Cardiac muscle cell (in vitro differentiated cells and primary cell): ENCODE results near the gene SPTLC2. TPM values are rescaled to one million over a fixed set of nuclear protein-coding genes. Genes with fewer than 3 reads are reported as not detected.
A peak's percentile ranks its signal among the peaks of the same experiment; 100 is the strongest.

ENCODE experiments used
- DNase-seq, 2 donors: peaks; one replicate each; pipeline versions ENCODE4 v3.0.0 to v3.0.0-alpha.2; 2010 to 2017; ENCODE audit warnings: low read depth in 1 of 2, low spot score in 1 of 2
- H3K27ac ChIP-seq: fragments of 200-600 bp; sonication (generic); 2 replicates; pipeline ENCODE4 v1.5.1; 2016
- H3K27me3 ChIP-seq: fragments of 200-600 bp; sonication (generic); 2 replicates; pipeline ENCODE4 v1.6.0; 2016; ENCODE audit warnings: control low read depth
- H3K36me3 ChIP-seq: fragments of 200-600 bp; sonication (generic); 2 replicates; pipeline ENCODE4 v1.5.1; 2016; ENCODE audit warnings: control low read depth
- H3K4me1 ChIP-seq: fragments of 200-600 bp; sonication (generic); 2 replicates; pipeline ENCODE4 v1.8.1; 2017; ENCODE audit warnings: low read depth, mild to moderate bottlenecking, mixed run types
- H3K4me3 ChIP-seq: fragments of 200-600 bp; sonication (generic); 2 replicates; pipeline ENCODE4 v1.5.1; 2016; ENCODE audit warnings: mild to moderate bottlenecking
- H3K9me3 ChIP-seq: fragments of 200-600 bp; sonication (generic); 2 replicates; pipeline ENCODE4 v1.5.1; 2017; ENCODE audit warnings: low read depth, mild to moderate bottlenecking, control low read depth
- polyA plus RNA-seq: library from polyadenylated mRNA; unstranded; fragments of >200 nt; fragmentation: Nextera tagmentation; extraction: Ambion mirVana; gene quantifications from 2 replicates; pipeline ENCODE4 v1.2.1, GENCODE V29; 2016
- total RNA-seq: library from RNA; depleted of rRNA; stranded (reverse); fragments of >200 nt; gene quantifications from 2 replicates; pipeline ENCODE4 v1.2.3, GENCODE V29; 2016
- TF ChIP-seq, protein P1 (sequence below): IDR thresholded peaks from 2 replicates; pipeline ENCODE4 v1.5.1; 2012; ENCODE audit warnings: low read depth, mild to moderate bottlenecking, low read length

The SPTLC2 gene
- total and polyA plus RNA-seq, 2 experiments from 2014 or later: 13.9 to 14.4 TPM

DNA sequence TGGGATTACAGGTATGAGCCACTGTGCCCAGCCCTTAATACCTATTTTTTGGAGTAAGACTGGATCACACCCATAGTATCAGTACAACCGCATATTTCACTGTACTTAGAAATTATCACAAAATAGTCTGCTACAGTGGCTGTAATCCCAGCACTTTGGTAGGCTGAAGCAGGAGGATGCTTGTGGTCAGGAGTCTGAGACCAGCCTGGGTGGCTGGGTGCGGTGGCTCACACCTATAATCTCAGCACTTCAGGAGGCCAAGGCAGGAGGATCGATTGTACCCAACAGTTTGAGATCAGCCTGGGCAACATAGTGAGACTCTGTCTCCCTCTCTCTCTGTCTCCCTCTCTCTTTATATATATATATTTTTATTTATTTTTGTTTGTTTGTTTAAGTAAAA lies 5.9 kb downstream of the SPTLC2 start:
- Histone ChIP-seq H3K9me3 (no peaks in the 10 kb centered on the region), H3K36me3 (no peaks in the 10 kb centered on the region), H3K27me3 (no peaks in the 10 kb centered on the region), H3K4me1 (peaks cover 12% of the 10 kb centered on the region), H3K4me3 (no peak overlapping the region), H3K27ac (no peak overlapping the region)
- TF ChIP-seq, protein P1, sequence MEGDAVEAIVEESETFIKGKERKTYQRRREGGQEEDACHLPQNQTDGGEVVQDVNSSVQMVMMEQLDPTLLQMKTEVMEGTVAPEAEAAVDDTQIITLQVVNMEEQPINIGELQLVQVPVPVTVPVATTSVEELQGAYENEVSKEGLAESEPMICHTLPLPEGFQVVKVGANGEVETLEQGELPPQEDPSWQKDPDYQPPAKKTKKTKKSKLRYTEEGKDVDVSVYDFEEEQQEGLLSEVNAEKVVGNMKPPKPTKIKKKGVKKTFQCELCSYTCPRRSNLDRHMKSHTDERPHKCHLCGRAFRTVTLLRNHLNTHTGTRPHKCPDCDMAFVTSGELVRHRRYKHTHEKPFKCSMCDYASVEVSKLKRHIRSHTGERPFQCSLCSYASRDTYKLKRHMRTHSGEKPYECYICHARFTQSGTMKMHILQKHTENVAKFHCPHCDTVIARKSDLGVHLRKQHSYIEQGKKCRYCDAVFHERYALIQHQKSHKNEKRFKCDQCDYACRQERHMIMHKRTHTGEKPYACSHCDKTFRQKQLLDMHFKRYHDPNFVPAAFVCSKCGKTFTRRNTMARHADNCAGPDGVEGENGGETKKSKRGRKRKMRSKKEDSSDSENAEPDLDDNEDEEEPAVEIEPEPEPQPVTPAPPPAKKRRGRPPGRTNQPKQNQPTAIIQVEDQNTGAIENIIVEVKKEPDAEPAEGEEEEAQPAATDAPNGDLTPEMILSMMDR: no peak
- DNase-seq: no peak

GRCh38 chr14:77609922-77610321 lies 6.5 kb downstream of the SPTLC2 start:
- H3K9me3 ChIP-seq: no peaks in the 10 kb centered on the region
- TF ChIP-seq, protein P1: no peak
- no peak overlapping the region for H3K27ac ChIP-seq
- no peaks in the 10 kb centered on the region for H3K36me3 ChIP-seq
- H3K4me3 ChIP-seq: no peak overlapping the region
- no peak for DNase-seq
- H3K4me1 ChIP-seq: peaks cover 12% of the 10 kb centered on the region
- H3K27me3 ChIP-seq: no peaks in the 10 kb centered on the region

DNA sequence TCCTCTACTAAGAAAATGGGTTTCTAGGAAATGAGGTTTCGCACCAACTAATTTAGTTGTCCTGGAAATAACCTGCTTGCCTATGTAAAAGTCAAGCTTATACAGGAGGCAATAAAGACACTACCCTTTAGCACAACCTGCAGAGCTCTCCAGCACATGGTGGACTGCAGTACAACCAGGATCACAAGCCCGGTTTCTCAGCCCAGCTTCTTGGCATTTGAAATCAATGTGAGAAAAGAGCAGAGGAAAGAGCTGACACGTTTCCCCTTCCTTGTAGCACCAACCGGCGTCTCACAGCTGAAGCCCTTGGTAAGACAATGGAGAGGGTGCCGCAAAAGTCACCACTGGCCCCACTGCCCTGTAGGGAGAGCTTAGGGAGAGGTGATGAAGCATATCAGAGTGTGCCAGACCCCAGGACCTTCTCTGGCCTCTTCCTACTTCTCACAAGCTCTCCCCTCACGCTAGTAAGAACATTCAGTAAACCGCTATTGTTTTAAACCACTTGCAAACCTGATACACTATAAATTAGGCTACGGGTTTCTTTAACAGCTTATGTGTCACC lies 8.6 kb downstream of the SPTLC2 start:
- peak overlapping the region; percentile 20 for H3K27ac ChIP-seq
- peaks cover 11% of the 10 kb centered on the region for H3K4me1 ChIP-seq
- TF ChIP-seq, protein P1: no peak
- no peak for DNase-seq
- H3K27me3 ChIP-seq: no peaks in the 10 kb centered on the region
- H3K4me3 ChIP-seq: no peak overlapping the region
- H3K36me3 ChIP-seq: no peaks in the 10 kb centered on the region
- H3K9me3 ChIP-seq: no peaks in the 10 kb centered on the region

GRCh38 chr14:77605392-77605972 lies 11.0 kb downstream of the SPTLC2 start:
- Histone ChIP-seq H3K27me3 (no peaks in the 10 kb centered on the region), H3K4me1 (peaks cover 11% of the 10 kb centered on the region), H3K9me3 (no peaks in the 10 kb centered on the region), H3K4me3 (no peak overlapping the region), H3K27ac (peak overlapping the region; percentile 53), H3K36me3 (no peaks in the 10 kb centered on the region)
- DNase-seq: peak in 1 of 2 donors; percentile 57
- TF ChIP-seq, protein P1: no peak

DNA sequence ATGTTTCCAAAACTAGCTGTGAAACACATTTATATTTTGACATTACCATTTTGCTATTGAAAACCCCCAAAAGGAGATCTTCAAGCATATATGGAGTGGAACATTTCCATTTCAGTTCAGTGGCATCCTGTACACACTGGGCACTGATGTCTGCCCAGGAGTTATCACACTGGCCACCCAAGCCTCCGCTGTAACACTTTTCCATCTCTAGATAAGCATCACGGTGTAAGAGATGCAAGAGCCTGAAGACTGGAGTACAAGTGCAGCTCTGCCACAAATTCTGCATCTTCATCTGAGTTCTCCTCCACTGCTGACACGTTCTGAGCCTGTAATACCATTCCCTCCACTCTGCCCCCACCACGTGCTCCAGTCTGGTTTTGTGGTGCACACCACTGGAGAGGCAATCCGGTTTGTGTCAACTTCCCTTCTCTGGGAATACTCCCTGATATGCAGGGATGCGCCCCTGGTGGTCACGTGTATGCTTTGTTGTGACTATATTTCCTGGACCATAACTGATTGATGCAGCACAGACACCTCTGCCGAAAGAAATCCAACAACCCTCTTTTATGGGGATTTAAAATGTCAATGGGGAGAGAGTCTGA lies 12.7 kb downstream of the SPTLC2 start:
- Histone ChIP-seq H3K27ac (no peak overlapping the region), H3K4me3 (no peak overlapping the region), H3K27me3 (no peaks in the 10 kb centered on the region), H3K4me1 (peaks cover 11% of the 10 kb centered on the region), H3K9me3 (no peaks in the 10 kb centered on the region), H3K36me3 (no peaks in the 10 kb centered on the region)
- TF ChIP-seq, protein P1: peak; percentile 46
- DNase-seq: peak in 1 of 2 donors; percentile 60
